Measurements from ENCODE around the gene SEPTIN14. TPM values are rescaled to one million over a fixed set of nuclear protein-coding genes. Genes with fewer than 3 reads are reported as not detected.
A peak's percentile ranks its signal among the peaks of the same experiment; 100 is the strongest.

SEPTIN14 gene
- total RNA-seq, 1 donor from 2014 or later: not detected

GRCh38 chr7:55887821-55888247 is 25.3 kb upstream of the SEPTIN14 start:
- Mint-ChIP-seq H3K4me1 (ENCODE audit: low read depth, unreplicated experiment) (no peaks in the 10 kb centered on the region), H3K27me3 (ENCODE audit: unreplicated experiment) (peaks cover 9% of the 10 kb centered on the region), H3K9me3 (ENCODE audit: unreplicated experiment) (peaks cover 13% of the 10 kb centered on the region), H3K27ac (ENCODE audit: unreplicated experiment) (peak overlapping the region; percentile 96), H3K4me3 (ENCODE audit: unreplicated experiment) (peak overlapping the region; percentile 87), H3K36me3 (ENCODE audit: unreplicated experiment) (no peaks in the 10 kb centered on the region)
- TF ChIP-seq CTCF (IDR thresholded peaks at IDR 0.05; ENCODE audit: partially characterized antibody, unreplicated experiment): no peak
- DNase-seq: no peak

- no peak overlapping the region for H3K4me3 Mint-ChIP-seq (ENCODE audit: unreplicated experiment)
- no peaks in the 10 kb centered on the region for H3K4me1 Mint-ChIP-seq (ENCODE audit: low read depth, unreplicated experiment)
- H3K27ac Mint-ChIP-seq (ENCODE audit: unreplicated experiment): no peak overlapping the region
- H3K27me3 Mint-ChIP-seq (ENCODE audit: unreplicated experiment): peaks cover 9% of the 10 kb centered on the region
- no peak for TF ChIP-seq CTCF (IDR thresholded peaks at IDR 0.05; ENCODE audit: partially characterized antibody, unreplicated experiment)
- peaks cover 13% of the 10 kb centered on the region for H3K9me3 Mint-ChIP-seq (ENCODE audit: unreplicated experiment)
- DNase-seq: no peak
- no peaks in the 10 kb centered on the region for H3K36me3 Mint-ChIP-seq (ENCODE audit: unreplicated experiment)
Measured at GRCh38 chr7:55884321-55884720, 21.8 kb upstream of the SEPTIN14 start.

GRCh38 chr7:55878691-55879090 is 16.1 kb upstream of the SEPTIN14 start:
- no peak for TF ChIP-seq CTCF (IDR thresholded peaks at IDR 0.05; ENCODE audit: partially characterized antibody, unreplicated experiment)
- no peaks in the 10 kb centered on the region for H3K9me3 Mint-ChIP-seq (ENCODE audit: unreplicated experiment)
- DNase-seq: no peak
- no peaks in the 10 kb centered on the region for H3K4me1 Mint-ChIP-seq (ENCODE audit: low read depth, unreplicated experiment)
- H3K27ac Mint-ChIP-seq (ENCODE audit: unreplicated experiment): no peak overlapping the region
- no peaks in the 10 kb centered on the region for H3K27me3 Mint-ChIP-seq (ENCODE audit: unreplicated experiment)
- no peaks in the 10 kb centered on the region for H3K36me3 Mint-ChIP-seq (ENCODE audit: unreplicated experiment)
- H3K4me3 Mint-ChIP-seq (ENCODE audit: unreplicated experiment): no peak overlapping the region

GRCh38 chr7:55877308-55877707 is 14.8 kb upstream of the SEPTIN14 start:
- Mint-ChIP-seq H3K27ac (ENCODE audit: unreplicated experiment) (no peak overlapping the region), H3K4me3 (ENCODE audit: unreplicated experiment) (no peak overlapping the region), H3K27me3 (ENCODE audit: unreplicated experiment) (no peaks in the 10 kb centered on the region), H3K9me3 (ENCODE audit: unreplicated experiment) (no peaks in the 10 kb centered on the region), H3K36me3 (ENCODE audit: unreplicated experiment) (no peaks in the 10 kb centered on the region), H3K4me1 (ENCODE audit: low read depth, unreplicated experiment) (no peaks in the 10 kb centered on the region)
- DNase-seq: no peak
- TF ChIP-seq CTCF (IDR thresholded peaks at IDR 0.05; ENCODE audit: partially characterized antibody, unreplicated experiment): no peak

- no peaks in the 10 kb centered on the region for H3K4me1 Mint-ChIP-seq (ENCODE audit: low read depth, unreplicated experiment)
- H3K4me3 Mint-ChIP-seq (ENCODE audit: unreplicated experiment): no peak overlapping the region
- peaks cover 4% of the 10 kb centered on the region for H3K27me3 Mint-ChIP-seq (ENCODE audit: unreplicated experiment)
- DNase-seq: no peak
- H3K27ac Mint-ChIP-seq (ENCODE audit: unreplicated experiment): no peak overlapping the region
- no peaks in the 10 kb centered on the region for H3K36me3 Mint-ChIP-seq (ENCODE audit: unreplicated experiment)
- no peak for TF ChIP-seq CTCF (IDR thresholded peaks at IDR 0.05; ENCODE audit: partially characterized antibody, unreplicated experiment)
- peaks cover 2% of the 10 kb centered on the region for H3K9me3 Mint-ChIP-seq (ENCODE audit: unreplicated experiment)
Measured at GRCh38 chr7:55873765-55874164, 11.2 kb upstream of the SEPTIN14 start.
